HepG2 (cell line): ENCODE data around the gene VCX3A.

ENCODE experiments used
- FOXA1 ChIP-seq, 2 experiments: fragments of 450-650 bp in 1 of 2; sonication (generic) in 1 of 2; formaldehyde crosslinking in 1 of 2; IDR thresholded peaks; 2 replicates each; pipeline versions ENCODE4 v1.4.0 to v1.6.1; 2016 to 2020; ENCODE audit warnings: missing genetic modification reagents in 1 of 2
- KLF13 ChIP-seq: sonication (generic); formaldehyde crosslinking; IDR thresholded peaks from 2 replicates; pipeline ENCODE4 v1.4.0; 2020; ENCODE audit warnings: mild to moderate bottlenecking, missing genetic modification reagents
- MAFF ChIP-seq: IDR thresholded peaks from 2 replicates; pipeline ENCODE4 v1.6.1; 2011; ENCODE audit warnings: low read depth, low read length, improper control_type of control experiment
- NFRKB ChIP-seq: fragments of 450-650 bp; IDR thresholded peaks from 2 replicates; pipeline ENCODE4 v1.6.1; 2017
- POLR2A ChIP-seq, 2 experiments: IDR thresholded peaks; 2 replicates each; pipeline ENCODE4 v1.6.1; 2011; ENCODE audit warnings: low read depth in 2 of 2, low read length in 2 of 2, mild to moderate bottlenecking in 1 of 2, moderate library complexity in 1 of 2; ENCODE audit not compliant: insufficient read depth in 1 of 2
- POLR2AphosphoS2 ChIP-seq: IDR thresholded peaks from 2 replicates; pipeline ENCODE4 v1.6.1; 2011; ENCODE audit warnings: low read depth, low read length, improper control_type of control experiment
- RXRA ChIP-seq: sonication (generic); formaldehyde crosslinking; IDR thresholded peaks from 2 replicates; pipeline ENCODE4 v1.5.1; 2020; ENCODE audit warnings: missing genetic modification reagents
- SOX5 ChIP-seq: IDR thresholded peaks from 2 replicates; pipeline ENCODE4 v1.6.1; 2016; ENCODE audit warnings: borderline replicate concordance
- SRF ChIP-seq: IDR thresholded peaks from 2 replicates; pipeline ENCODE4 v1.6.1; 2011; ENCODE audit warnings: mild to moderate bottlenecking, low read depth, low read length, moderate library complexity
- ZNF441 ChIP-seq: sonication (generic); formaldehyde crosslinking; IDR thresholded peaks from 2 replicates; pipeline ENCODE4 v1.7.0; 2021; ENCODE audit warnings: missing genetic modification reagents, borderline replicate concordance
- TF ChIP-seq, protein P1 (sequence below): sonication (generic); formaldehyde crosslinking; IDR thresholded peaks from 2 replicates; pipeline ENCODE4 v1.5.1; 2020; ENCODE audit warnings: missing genetic modification reagents, mild to moderate bottlenecking, borderline replicate concordance
- TF ChIP-seq, protein P2 (sequence below), 2 experiments: sonication (generic) in 1 of 2; formaldehyde crosslinking in 1 of 2; IDR thresholded peaks; 2 replicates each; pipeline versions ENCODE4 v1.4.0 to v1.6.1; 2018 to 2020; ENCODE audit warnings: missing genetic modification reagents in 2 of 2, borderline replicate concordance in 1 of 2, low read depth in 1 of 2, mild to moderate bottlenecking in 1 of 2, missing biosample characterization in 1 of 2
- TF ChIP-seq, protein P3 (sequence below): IDR thresholded peaks from 2 replicates; pipeline ENCODE4 v1.6.1; 2012; ENCODE audit warnings: inconsistent platforms

DNA sequence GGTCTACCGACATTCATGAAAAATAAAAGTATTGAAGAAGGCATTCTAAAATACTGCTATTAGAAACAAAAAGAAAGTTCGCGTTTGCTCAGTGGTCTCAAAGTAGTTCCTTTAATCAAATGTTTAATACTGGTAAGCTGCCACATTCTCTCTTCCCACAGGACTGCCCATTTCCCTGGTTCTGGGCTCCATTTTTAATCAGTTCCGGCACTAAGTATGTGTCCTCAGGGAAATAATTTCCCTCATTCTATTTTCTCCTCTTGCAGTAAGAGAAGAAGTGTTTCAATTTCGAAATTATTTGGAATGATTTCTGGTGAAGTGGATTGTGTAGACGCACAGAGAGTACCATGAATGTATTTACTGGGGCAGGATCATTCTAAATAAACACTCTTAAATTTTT is 17.5 kb downstream of the VCX3A start:
- no peak for TF ChIP-seq FOXA1 (IDR thresholded peaks at IDR 0.05)
- TF ChIP-seq FOXA1 (CRISPR knock-in tag; IDR thresholded peaks at IDR 0.05) = no peak
- no peak for TF ChIP-seq KLF13 (CRISPR knock-in tag)
- TF ChIP-seq, protein P1, sequence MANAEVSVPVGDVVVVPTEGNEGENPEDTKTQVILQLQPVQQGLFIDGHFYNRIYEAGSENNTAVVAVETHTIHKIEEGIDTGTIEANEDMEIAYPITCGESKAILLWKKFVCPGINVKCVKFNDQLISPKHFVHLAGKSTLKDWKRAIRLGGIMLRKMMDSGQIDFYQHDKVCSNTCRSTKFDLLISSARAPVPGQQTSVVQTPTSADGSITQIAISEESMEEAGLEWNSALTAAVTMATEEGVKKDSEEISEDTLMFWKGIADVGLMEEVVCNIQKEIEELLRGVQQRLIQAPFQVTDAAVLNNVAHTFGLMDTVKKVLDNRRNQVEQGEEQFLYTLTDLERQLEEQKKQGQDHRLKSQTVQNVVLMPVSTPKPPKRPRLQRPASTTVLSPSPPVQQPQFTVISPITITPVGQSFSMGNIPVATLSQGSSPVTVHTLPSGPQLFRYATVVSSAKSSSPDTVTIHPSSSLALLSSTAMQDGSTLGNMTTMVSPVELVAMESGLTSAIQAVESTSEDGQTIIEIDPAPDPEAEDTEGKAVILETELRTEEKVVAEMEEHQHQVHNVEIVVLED (CRISPR knock-in tag) = no peak
- TF ChIP-seq ZNF441 (CRISPR knock-in tag) = no peak
- TF ChIP-seq, protein P2, sequence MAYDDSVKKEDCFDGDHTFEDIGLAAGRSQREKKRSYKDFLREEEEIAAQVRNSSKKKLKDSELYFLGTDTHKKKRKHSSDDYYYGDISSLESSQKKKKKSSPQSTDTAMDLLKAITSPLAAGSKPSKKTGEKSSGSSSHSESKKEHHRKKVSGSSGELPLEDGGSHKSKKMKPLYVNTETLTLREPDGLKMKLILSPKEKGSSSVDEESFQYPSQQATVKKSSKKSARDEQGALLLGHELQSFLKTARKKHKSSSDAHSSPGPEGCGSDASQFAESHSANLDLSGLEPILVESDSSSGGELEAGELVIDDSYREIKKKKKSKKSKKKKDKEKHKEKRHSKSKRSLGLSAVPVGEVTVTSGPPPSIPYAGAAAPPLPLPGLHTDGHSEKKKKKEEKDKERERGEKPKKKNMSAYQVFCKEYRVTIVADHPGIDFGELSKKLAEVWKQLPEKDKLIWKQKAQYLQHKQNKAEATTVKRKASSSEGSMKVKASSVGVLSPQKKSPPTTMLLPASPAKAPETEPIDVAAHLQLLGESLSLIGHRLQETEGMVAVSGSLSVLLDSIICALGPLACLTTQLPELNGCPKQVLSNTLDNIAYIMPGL (CRISPR knock-in tag; IDR thresholded peaks at IDR 0.05; ENCODE audit: borderline replicate concordance in 1 of 2, low read depth in 1 of 2) = no peak
- TF ChIP-seq SRF = no peak
- TF ChIP-seq MAFF = no peak
- TF ChIP-seq RXRA (CRISPR knock-in tag) = no peak
- TF ChIP-seq POLR2AphosphoS2 = no peak
- TF ChIP-seq POLR2A (IDR thresholded peaks at IDR 0.05; ENCODE audit: insufficient read depth in 1 of 2, low read depth in 2 of 2, low read length in 2 of 2) = no peak
- TF ChIP-seq, protein P3, sequence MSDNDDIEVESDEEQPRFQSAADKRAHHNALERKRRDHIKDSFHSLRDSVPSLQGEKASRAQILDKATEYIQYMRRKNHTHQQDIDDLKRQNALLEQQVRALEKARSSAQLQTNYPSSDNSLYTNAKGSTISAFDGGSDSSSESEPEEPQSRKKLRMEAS = no peak
- no peak for TF ChIP-seq NFRKB
- TF ChIP-seq SOX5 (CRISPR knock-in tag) = no peak
